Measurements from ENCODE around the gene ANKRD16.

Gene ANKRD16

DNA sequence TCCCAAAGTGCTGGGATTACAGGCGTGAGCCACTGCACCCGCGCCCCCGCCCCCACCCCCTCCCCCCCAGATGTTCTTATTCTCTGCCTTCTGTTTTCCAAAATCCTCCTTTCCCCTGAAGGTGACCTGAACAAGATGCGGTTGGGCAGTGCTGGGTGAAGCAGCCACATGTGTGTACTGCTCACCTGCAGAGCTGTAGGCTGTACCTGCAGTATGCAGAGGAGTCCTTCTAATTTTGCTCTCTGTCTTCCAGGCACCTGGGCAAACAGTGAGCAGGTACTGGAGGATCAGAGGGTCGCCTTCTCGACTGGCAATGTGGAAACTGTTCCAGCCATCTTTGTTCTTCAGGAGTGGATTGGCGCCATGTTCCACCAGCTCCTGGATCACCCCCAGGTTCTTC, 2.1 kb downstream of the ANKRD16 start:
- TF ChIP-seq TAF1 (IDR thresholded peaks at IDR 0.05; ENCODE audit: borderline replicate concordance, insufficient read depth, low read length) = no peak
- TF ChIP-seq POLR2AphosphoS5 (IDR thresholded peaks at IDR 0.05; ENCODE audit: low read depth, low read length) = no peak
- TF ChIP-seq FOXP2 (optimal IDR thresholded peaks at IDR 0.05; ENCODE audit: borderline replicate concordance, extremely low read depth, extremely low read length, insufficient read depth) = no peak
- TF ChIP-seq SIN3A (IDR thresholded peaks at IDR 0.05; ENCODE audit: borderline replicate concordance, insufficient read depth, low read length) = no peak
- TF ChIP-seq, protein P1, sequence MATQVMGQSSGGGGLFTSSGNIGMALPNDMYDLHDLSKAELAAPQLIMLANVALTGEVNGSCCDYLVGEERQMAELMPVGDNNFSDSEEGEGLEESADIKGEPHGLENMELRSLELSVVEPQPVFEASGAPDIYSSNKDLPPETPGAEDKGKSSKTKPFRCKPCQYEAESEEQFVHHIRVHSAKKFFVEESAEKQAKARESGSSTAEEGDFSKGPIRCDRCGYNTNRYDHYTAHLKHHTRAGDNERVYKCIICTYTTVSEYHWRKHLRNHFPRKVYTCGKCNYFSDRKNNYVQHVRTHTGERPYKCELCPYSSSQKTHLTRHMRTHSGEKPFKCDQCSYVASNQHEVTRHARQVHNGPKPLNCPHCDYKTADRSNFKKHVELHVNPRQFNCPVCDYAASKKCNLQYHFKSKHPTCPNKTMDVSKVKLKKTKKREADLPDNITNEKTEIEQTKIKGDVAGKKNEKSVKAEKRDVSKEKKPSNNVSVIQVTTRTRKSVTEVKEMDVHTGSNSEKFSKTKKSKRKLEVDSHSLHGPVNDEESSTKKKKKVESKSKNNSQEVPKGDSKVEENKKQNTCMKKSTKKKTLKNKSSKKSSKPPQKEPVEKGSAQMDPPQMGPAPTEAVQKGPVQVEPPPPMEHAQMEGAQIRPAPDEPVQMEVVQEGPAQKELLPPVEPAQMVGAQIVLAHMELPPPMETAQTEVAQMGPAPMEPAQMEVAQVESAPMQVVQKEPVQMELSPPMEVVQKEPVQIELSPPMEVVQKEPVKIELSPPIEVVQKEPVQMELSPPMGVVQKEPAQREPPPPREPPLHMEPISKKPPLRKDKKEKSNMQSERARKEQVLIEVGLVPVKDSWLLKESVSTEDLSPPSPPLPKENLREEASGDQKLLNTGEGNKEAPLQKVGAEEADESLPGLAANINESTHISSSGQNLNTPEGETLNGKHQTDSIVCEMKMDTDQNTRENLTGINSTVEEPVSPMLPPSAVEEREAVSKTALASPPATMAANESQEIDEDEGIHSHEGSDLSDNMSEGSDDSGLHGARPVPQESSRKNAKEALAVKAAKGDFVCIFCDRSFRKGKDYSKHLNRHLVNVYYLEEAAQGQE (IDR thresholded peaks at IDR 0.05; ENCODE audit: insufficient read depth in 1 of 2, low read depth in 2 of 2, low read length in 2 of 2) = no peak

DNA sequence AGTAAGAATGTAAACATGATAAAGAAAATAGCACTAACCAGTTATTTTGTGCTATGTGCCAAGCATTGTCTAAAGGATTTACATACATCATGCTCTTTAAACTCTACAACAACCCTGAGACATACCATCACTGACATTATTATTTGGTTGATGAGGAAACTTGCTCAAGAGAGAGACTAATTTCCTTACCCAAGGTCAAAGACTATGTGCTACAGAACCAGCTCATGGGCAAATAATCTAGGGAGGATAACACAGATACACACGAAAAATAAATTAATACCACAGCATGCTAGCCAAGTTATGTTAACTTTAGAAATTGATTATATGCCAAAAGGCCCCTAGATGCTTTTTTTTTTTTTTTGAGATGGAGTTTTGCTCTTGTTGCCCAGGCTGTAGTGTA, 2.7 kb downstream of the ANKRD16 start:
- TF ChIP-seq FOXP2 (optimal IDR thresholded peaks at IDR 0.05; ENCODE audit: borderline replicate concordance, extremely low read depth, extremely low read length, insufficient read depth) = no peak
- TF ChIP-seq, protein P1 (IDR thresholded peaks at IDR 0.05; ENCODE audit: insufficient read depth in 1 of 2, low read depth in 2 of 2, low read length in 2 of 2) = no peak
- no peak for TF ChIP-seq POLR2AphosphoS5 (IDR thresholded peaks at IDR 0.05; ENCODE audit: low read depth, low read length)
- no peak for TF ChIP-seq TAF1 (IDR thresholded peaks at IDR 0.05; ENCODE audit: borderline replicate concordance, insufficient read depth, low read length)
- no peak for TF ChIP-seq SIN3A (IDR thresholded peaks at IDR 0.05; ENCODE audit: borderline replicate concordance, insufficient read depth, low read length)

DNA sequence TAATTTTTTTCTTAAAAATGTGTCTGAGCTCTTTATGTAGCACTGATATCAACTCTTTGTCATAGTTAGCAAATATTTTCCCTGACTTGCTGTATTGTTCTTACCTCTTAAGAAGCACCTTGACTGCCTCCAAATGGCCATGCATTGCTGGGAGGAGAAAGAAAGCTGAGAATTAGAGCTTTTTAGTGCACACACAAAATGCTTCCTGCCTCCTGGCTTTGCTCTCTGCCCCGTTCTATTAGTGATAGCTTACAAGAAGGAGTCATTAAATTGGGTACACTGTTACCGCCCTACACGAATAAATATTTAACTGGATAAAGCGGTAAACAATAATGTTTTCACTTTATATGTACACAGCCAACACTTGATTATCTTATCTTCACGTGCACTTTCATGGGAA, 4.1 kb downstream of the ANKRD16 start:
- no peak for TF ChIP-seq FOXP2 (optimal IDR thresholded peaks at IDR 0.05; ENCODE audit: borderline replicate concordance, extremely low read depth, extremely low read length, insufficient read depth)
- TF ChIP-seq, protein P1 (IDR thresholded peaks at IDR 0.05; ENCODE audit: insufficient read depth in 1 of 2, low read depth in 2 of 2, low read length in 2 of 2) = no peak
- no peak for TF ChIP-seq TAF1 (IDR thresholded peaks at IDR 0.05; ENCODE audit: borderline replicate concordance, insufficient read depth, low read length)
- TF ChIP-seq POLR2AphosphoS5 (IDR thresholded peaks at IDR 0.05; ENCODE audit: low read depth, low read length) = no peak
- no peak for TF ChIP-seq SIN3A (IDR thresholded peaks at IDR 0.05; ENCODE audit: borderline replicate concordance, insufficient read depth, low read length)

DNA sequence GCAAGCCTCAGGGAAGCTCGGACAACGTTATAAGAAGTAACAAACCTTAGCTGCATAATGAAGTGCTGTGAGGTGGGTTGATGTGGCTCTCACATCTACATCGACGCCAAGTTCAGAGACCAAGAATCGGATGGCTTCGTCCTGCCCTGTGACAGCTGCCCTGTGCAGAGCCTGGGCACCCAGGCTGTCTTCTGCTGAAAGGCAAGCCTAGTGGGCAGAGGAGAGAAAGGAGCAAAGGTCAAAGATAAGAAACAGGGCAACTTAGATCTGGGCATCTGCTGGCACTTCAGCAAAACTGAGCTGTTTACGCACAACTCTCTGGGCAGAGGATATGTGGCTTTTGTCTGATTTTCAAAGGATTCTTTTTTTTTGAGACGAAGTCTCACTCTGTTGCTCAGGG, 6.7 kb downstream of the ANKRD16 start:
- no peak for TF ChIP-seq SIN3A (IDR thresholded peaks at IDR 0.05; ENCODE audit: borderline replicate concordance, insufficient read depth, low read length)
- TF ChIP-seq FOXP2 (optimal IDR thresholded peaks at IDR 0.05; ENCODE audit: borderline replicate concordance, extremely low read depth, extremely low read length, insufficient read depth) = no peak
- TF ChIP-seq POLR2AphosphoS5 (IDR thresholded peaks at IDR 0.05; ENCODE audit: low read depth, low read length) = no peak
- TF ChIP-seq, protein P1 (IDR thresholded peaks at IDR 0.05; ENCODE audit: insufficient read depth in 1 of 2, low read depth in 2 of 2, low read length in 2 of 2) = no peak
- no peak for TF ChIP-seq TAF1 (IDR thresholded peaks at IDR 0.05; ENCODE audit: borderline replicate concordance, insufficient read depth, low read length)
